K562 (cell line): ENCODE results near the gene TMEM255A. TPM values are rescaled to one million over a fixed set of nuclear protein-coding genes. Genes with fewer than 3 reads are reported as not detected.

ENCODE experiments used
- ATAC-seq: fragments of 200-7000 bp; cut with Tn5 transposase; 3 replicates; pipeline ENCODE4 v1.9.1; 2020; ENCODE audit warnings: moderate library complexity
- BruUV-seq: library from RNA; stranded (reverse); fragments of 400-500 nt; replicated peaks from 2 replicates; lab custom pipeline; 2021; lab: Mats Ljungman, UMichigan
- CTCF ChIA-PET: fragments of 300-600 bp; formaldehyde crosslinking; extraction: SDS; loops from one replicate; lab custom pipeline; 2021; ENCODE audit warnings: low intra/inter-chr PET ratio; lab: Yijun Ruan, JAX
- POLR2A ChIA-PET: fragments of 300-600, 350-650 bp; sonication (Branson Sonifier 250); formaldehyde crosslinking; extraction: SDS; loops from one replicate; lab custom pipeline; 2021; ENCODE audit warnings: antibody characterized with exemption, inconsistent platforms; lab: Yijun Ruan, JAX
- DNase-seq, 4 experiments: peaks; one replicate each; pipeline versions ENCODE4 v3.0.0 to v3.0.0-alpha.2; 2011 to 2018; ENCODE audit warnings: low spot score in 3 of 4, mixed read lengths in 3 of 4; ENCODE audit errors: extremely low read depth in 1 of 4
- FAIRE-seq: peaks from 2 replicates; lab custom pipeline; 2011; peaks lifted over from hg19 to GRCh38; lab: Jason Lieb, UNC
- H2AFZ ChIP-seq: 2 replicates; pipeline ENCODE4 v1.6.0; 2011; ENCODE audit warnings: low read depth, low read length, control low read depth, inconsistent platforms
- H3K27ac ChIP-seq: fragments of 200-600 bp; 3 replicates; pipeline ENCODE4 v1.8.0; 2011; ENCODE audit warnings: low read depth, mild to moderate bottlenecking, control low read depth, inconsistent platforms, low read length, moderate library complexity, mixed read lengths; ENCODE audit errors: extremely low read depth
- H3K27me3 ChIP-seq, 2 experiments: fragments of 300-600 bp in 1 of 2; 2 replicates in 1 of 2; 3 replicates in 1 of 2; pipeline versions ENCODE4 v1.6.0 to v1.8.0; 2011; ENCODE audit warnings: inconsistent platforms in 2 of 2, low read length in 2 of 2, mild to moderate bottlenecking in 1 of 2, mixed read lengths in 1 of 2, moderate library complexity in 1 of 2; ENCODE audit not compliant: control insufficient read depth in 2 of 2, insufficient read depth in 2 of 2
- H3K36me3 ChIP-seq: fragments of 300-600 bp; 3 replicates; pipeline ENCODE4 v1.8.0; 2011; ENCODE audit warnings: mild to moderate bottlenecking, low read length, inconsistent platforms; ENCODE audit not compliant: control insufficient read depth, insufficient read depth
- H3K4me1 ChIP-seq, 2 experiments: fragments of 200-600 bp in 1 of 2; replicated peaks in 1 of 2; 2 replicates in 1 of 2; 3 replicates in 1 of 2; pipeline versions ENCODE4 v1.5.1 to v1.8.0; 2011; ENCODE audit warnings: inconsistent platforms in 2 of 2, low read length in 2 of 2, mild to moderate bottlenecking in 1 of 2, mixed read lengths in 1 of 2, moderate library complexity in 1 of 2; ENCODE audit not compliant: control insufficient read depth in 2 of 2, insufficient read depth in 2 of 2
- H3K4me2 ChIP-seq: 2 replicates; pipeline ENCODE4 v1.6.1; 2011; ENCODE audit warnings: low read length, control low read depth, inconsistent platforms, mixed read lengths; ENCODE audit not compliant: insufficient read depth
- H3K4me3 ChIP-seq: fragments of 200-600 bp; sonication (generic), shearing (Covaris generic); 2 replicates; pipeline ENCODE4 v1.5.1; 2016; ENCODE audit warnings: control low read depth, inconsistent platforms
- H3K79me2 ChIP-seq: fragments of 200-600 bp; 3 replicates; pipeline ENCODE4 v1.8.0; 2011; ENCODE audit warnings: low read length, inconsistent platforms; ENCODE audit not compliant: control insufficient read depth, insufficient read depth
- H3K9ac ChIP-seq, 2 experiments: 2 replicates each; pipeline versions ENCODE4 v1.6.0 to v1.6.1; 2011; ENCODE audit warnings: low read depth in 2 of 2, low read length in 2 of 2, control low read depth in 1 of 2, inconsistent platforms in 1 of 2, mild to moderate bottlenecking in 1 of 2, mixed read lengths in 1 of 2; ENCODE audit not compliant: insufficient read depth in 1 of 2
- H3K9me1 ChIP-seq: one replicate; pipeline ENCODE4 v1.6.0; 2011; ENCODE audit warnings: inconsistent platforms, mild to moderate bottlenecking, low read length, moderate library complexity; ENCODE audit not compliant: control insufficient read depth, insufficient read depth
- H3K9me3 ChIP-seq: replicated peaks from 2 replicates; pipeline ENCODE4 v1.5.1; 2011; ENCODE audit warnings: low read depth, low read length, inconsistent platforms; ENCODE audit not compliant: control insufficient read depth, insufficient read depth
- H4K20me1 ChIP-seq: replicated peaks from 2 replicates; pipeline ENCODE4 v1.6.1; 2011; ENCODE audit warnings: low read length, inconsistent platforms, mixed read lengths; ENCODE audit not compliant: control insufficient read depth, insufficient read depth
- SP2 ChIP-seq: IDR thresholded peaks from 2 replicates; pipeline ENCODE4 v1.6.1; 2011; ENCODE audit warnings: mild to moderate bottlenecking, low read depth, low read length, moderate library complexity; ENCODE audit not compliant: poor library complexity, severe bottlenecking; ENCODE audit errors: extremely low read depth
- WGBS: fragments of 100-300 bp; shearing (Covaris generic); methylation state at CpG from one replicate; pipeline ENCODE4 v1.1.6; 2016; ENCODE audit warnings: low coverage, mixed read lengths; ENCODE audit not compliant: insufficient coverage; ENCODE audit errors: missing lambda C conversion rate; 5-methylcytosine and 5-hydroxymethylcytosine counted together
- in situ Hi-C: fragments of 300-500 bp; cut with MboI; formaldehyde crosslinking; loops from 4 replicates; pipeline ENCODE4 v1.15.0; 2018; ENCODE audit warnings: inconsistent platforms, mixed read lengths
- intact Hi-C: fragments of 100-400 bp; cut with micrococcal nuclease; formaldehyde crosslinking; loops from 2 replicates; pipeline ENCODE4 v1.14.2; 2022
- polyA plus RNA-seq, 8 experiments: library from polyadenylated mRNA; depleted of rRNA in 4 of 8; stranded (reverse) in 5 of 8; unstranded in 3 of 8; fragments of >200 nt; fragmentation: Nextera tagmentation in 2 of 8; fragmentation: Illumina TruSeq in 1 of 8; extraction: Ambion mirVana in 2 of 8; extraction: Trizol in 1 of 8; gene quantifications; 2 replicates each; pipeline versions ENCODE4 v1.2.1 to v1.2.3, GENCODE V29; 2011 to 2014; ENCODE audit warnings: inconsistent platforms in 1 of 8, missing spikeins in 1 of 8
- total RNA-seq, 7 experiments: library from RNA; depleted of rRNA in 6 of 7; stranded (reverse); fragments of >200 nt in 6 of 7; fragmentation: Illumina TruSeq in 2 of 7; extraction: Trizol in 2 of 7; gene quantifications; 2 replicates each; pipeline versions ENCODE4 v1.2.1 to v1.2.3, GENCODE V29; 2011 to 2021; ENCODE audit warnings: low replicate concordance in 1 of 7
- TF ChIP-seq, protein P1 (sequence below), 3 experiments: fragments of 200-800 bp in 1 of 3; fragments of 250-450 bp in 1 of 3; fragments of 450-650 bp in 1 of 3; sonication (Bioruptor Pico) in 1 of 3; sonication (Bioruptor generic) in 1 of 3; formaldehyde crosslinking in 1 of 3; IDR thresholded peaks; 2 replicates each; pipeline versions ENCODE4 v1.6.1 to v1.8.0; 2016 to 2022; ENCODE audit warnings: mild to moderate bottlenecking in 2 of 3, missing genetic modification characterization in 2 of 3, missing compliant biosample characterization in 1 of 3, moderate library complexity in 1 of 3

TMEM255A gene
- total and polyA plus RNA-seq, 9 of the 15 experiments (the other 6 are each of a cell fraction or from before 2014, with no cell fraction given), result 0.01 TPM; not detected in 8

DNA sequence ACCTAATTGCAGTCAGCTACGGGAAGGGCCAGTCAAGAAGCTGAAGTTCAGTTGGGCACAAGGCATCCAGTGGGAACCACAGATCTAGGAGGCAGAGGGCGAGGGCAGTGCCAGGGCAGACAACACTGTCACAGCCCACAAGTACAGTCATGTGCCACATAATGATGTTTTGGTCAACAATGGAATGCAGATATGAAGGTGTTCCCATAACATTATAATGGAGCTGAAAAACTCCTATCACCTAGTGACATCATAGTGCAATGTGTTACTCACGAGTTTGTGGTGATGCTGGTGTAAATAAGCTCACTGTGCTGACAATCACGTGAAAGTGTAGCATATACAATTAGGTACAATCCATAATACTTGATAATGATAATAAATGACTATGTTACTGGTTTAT lies 4.5 kb upstream of the TMEM255A start:
- H3K9me1 ChIP-seq, result no peaks in the 10 kb centered on the region
- intact Hi-C loops (no loop called here), in situ Hi-C loops (no loop called here)
- H3K4me3 ChIP-seq, result no peak overlapping the region
- no peak overlapping the region for H3K9ac ChIP-seq
- H4K20me1 ChIP-seq, result no peaks in the 10 kb centered on the region
- no peaks in the 10 kb centered on the region for H3K79me2 ChIP-seq
- BruUV-seq, result no TSS peak
- WGBS, result 0% methylated on average over 3 of the region's 4 CpGs
- POLR2A ChIA-PET, result no interaction called here
- no peak overlapping the region for H2AFZ ChIP-seq
- H3K4me2 ChIP-seq, result no peak overlapping the region
- H3K4me1 ChIP-seq, result peaks cover 0 to 5% of the 10 kb centered on the region in 2 experiments; a peak in 1 of 5 replicates
- H3K27ac ChIP-seq, result no peak overlapping the region
- TF ChIP-seq, protein P1, sequence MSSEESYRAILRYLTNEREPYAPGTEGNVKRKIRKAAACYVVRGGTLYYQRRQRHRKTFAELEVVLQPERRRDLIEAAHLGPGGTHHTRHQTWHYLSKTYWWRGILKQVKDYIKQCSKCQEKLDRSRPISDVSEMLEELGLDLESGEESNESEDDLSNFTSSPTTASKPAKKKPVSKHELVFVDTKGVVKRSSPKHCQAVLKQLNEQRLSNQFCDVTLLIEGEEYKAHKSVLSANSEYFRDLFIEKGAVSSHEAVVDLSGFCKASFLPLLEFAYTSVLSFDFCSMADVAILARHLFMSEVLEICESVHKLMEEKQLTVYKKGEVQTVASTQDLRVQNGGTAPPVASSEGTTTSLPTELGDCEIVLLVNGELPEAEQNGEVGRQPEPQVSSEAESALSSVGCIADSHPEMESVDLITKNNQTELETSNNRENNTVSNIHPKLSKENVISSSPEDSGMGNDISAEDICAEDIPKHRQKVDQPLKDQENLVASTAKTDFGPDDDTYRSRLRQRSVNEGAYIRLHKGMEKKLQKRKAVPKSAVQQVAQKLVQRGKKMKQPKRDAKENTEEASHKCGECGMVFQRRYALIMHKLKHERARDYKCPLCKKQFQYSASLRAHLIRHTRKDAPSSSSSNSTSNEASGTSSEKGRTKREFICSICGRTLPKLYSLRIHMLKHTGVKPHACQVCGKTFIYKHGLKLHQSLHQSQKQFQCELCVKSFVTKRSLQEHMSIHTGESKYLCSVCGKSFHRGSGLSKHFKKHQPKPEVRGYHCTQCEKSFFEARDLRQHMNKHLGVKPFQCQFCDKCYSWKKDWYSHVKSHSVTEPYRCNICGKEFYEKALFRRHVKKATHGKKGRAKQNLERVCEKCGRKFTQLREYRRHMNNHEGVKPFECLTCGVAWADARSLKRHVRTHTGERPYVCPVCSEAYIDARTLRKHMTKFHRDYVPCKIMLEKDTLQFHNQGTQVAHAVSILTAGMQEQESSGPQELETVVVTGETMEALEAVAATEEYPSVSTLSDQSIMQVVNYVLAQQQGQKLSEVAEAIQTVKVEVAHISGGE (CRISPR knock-in tag; IDR thresholded peaks at IDR 0.05), result no peak
- TF ChIP-seq SP2, result no peak
- TF ChIP-seq, all 486 proteins: peak for 0
- FAIRE-seq (no peak), DNase-seq (no peak), ATAC-seq (no peak)
- Histone ChIP-seq H3K36me3 (no peaks in the 10 kb centered on the region), H3K27me3 (peaks cover 3 to 5% of the 10 kb centered on the region in 2 experiments; a peak in 2 of 5 replicates), H3K9me3 (no peaks in the 10 kb centered on the region)
- CTCF ChIA-PET, result no interaction called here
